Fibroblast of lung (primary cell): ENCODE data around the gene ANAPC1. TPM values are rescaled to one million over a fixed set of nuclear protein-coding genes. Genes with fewer than 3 reads are reported as not detected.

Source experiments
- DNase-seq, 2 donors: peaks; one replicate each; pipeline versions ENCODE4 v3.0.0 to v3.0.0-alpha.2; 2010; ENCODE audit warnings: low read depth in 2 of 2
- H2AFZ ChIP-seq: 2 replicates; pipeline ENCODE4 v1.5.1; 2012; ENCODE audit warnings: low read length, control low read depth, inconsistent platforms
- H3K27ac ChIP-seq: 2 replicates; pipeline ENCODE4 v1.5.1; 2011; ENCODE audit warnings: low read length, control low read depth; ENCODE audit not compliant: insufficient read depth
- H3K27me3 ChIP-seq: 2 replicates; pipeline ENCODE4 v1.5.1; 2011; ENCODE audit warnings: mild to moderate bottlenecking, low read length; ENCODE audit not compliant: control insufficient read depth, insufficient read depth
- H3K36me3 ChIP-seq: 2 replicates; pipeline ENCODE4 v1.5.1; 2011; ENCODE audit warnings: low read length; ENCODE audit not compliant: control insufficient read depth, insufficient read depth
- H3K4me1 ChIP-seq: 2 replicates; pipeline ENCODE4 v1.5.1; 2011; ENCODE audit warnings: low read length; ENCODE audit not compliant: control insufficient read depth, insufficient read depth; ENCODE audit errors: extremely low read depth
- H3K4me2 ChIP-seq: 2 replicates; pipeline ENCODE4 v1.5.1; 2011; ENCODE audit warnings: low read length, control low read depth; ENCODE audit not compliant: insufficient read depth; ENCODE audit errors: extremely low read depth
- H3K4me3 ChIP-seq, 4 experiments: fragments of 200-600 bp in 1 of 4; sonication (generic) in 1 of 4; replicated peaks in 1 of 4; 2 replicates each; pipeline ENCODE4 v1.5.1; 2011 to 2016; ENCODE audit warnings: low read length in 4 of 4, low read depth in 3 of 4, mild to moderate bottlenecking in 3 of 4, control low read depth in 2 of 4, inconsistent platforms in 1 of 4, mixed read lengths in 1 of 4; ENCODE audit not compliant: insufficient read depth in 1 of 4; ENCODE audit errors: control extremely low read depth in 1 of 4
- H3K79me2 ChIP-seq: 2 replicates; pipeline ENCODE4 v1.5.1; 2012; ENCODE audit warnings: mild to moderate bottlenecking, low read length, inconsistent platforms; ENCODE audit not compliant: control insufficient read depth, insufficient read depth
- H3K9ac ChIP-seq: 2 replicates; pipeline ENCODE4 v1.5.1; 2011; ENCODE audit warnings: mild to moderate bottlenecking, low read length, control low read depth; ENCODE audit not compliant: insufficient read depth
- H3K9me3 ChIP-seq: 2 replicates; pipeline ENCODE4 v1.5.1; 2012; ENCODE audit warnings: low read depth, low read length; ENCODE audit not compliant: control insufficient read depth, insufficient read depth
- H4K20me1 ChIP-seq: 2 replicates; pipeline ENCODE4 v1.5.1; 2011; ENCODE audit warnings: low read length; ENCODE audit not compliant: control insufficient read depth, insufficient read depth; ENCODE audit errors: extremely low read depth
- CTCF ChIP-seq, 2 donors: IDR thresholded peaks in 1 of 2; conservative IDR thresholded peaks in 1 of 2; 1 replicate in 1 of 2; 2 replicates in 1 of 2; pipeline ENCODE4 v1.5.1; 2011 to 2012; ENCODE audit warnings: low read length in 2 of 2, control low read depth in 1 of 2, inconsistent platforms in 1 of 2, low read depth in 1 of 2, mild to moderate bottlenecking in 1 of 2
- EZH2 ChIP-seq: IDR thresholded peaks from 2 replicates; pipeline ENCODE4 v1.5.1; 2012; ENCODE audit warnings: low read length, control low read depth, mild to moderate bottlenecking; ENCODE audit errors: missing control alignments
- polyA plus RNA-seq, 2 donors: library from polyadenylated mRNA; depleted of rRNA in 1 of 2; stranded (reverse) in 1 of 2; unstranded in 1 of 2; fragments of >200 nt; gene quantifications; 2 replicates each; pipeline ENCODE4 v1.2.1, GENCODE V29; 2011 to 2012; ENCODE audit warnings: missing spikeins in 1 of 2
- total RNA-seq: library from RNA; depleted of rRNA; stranded (reverse); fragments of >200 nt; gene quantifications from 2 replicates; pipeline ENCODE4 v1.2.1, GENCODE V29; 2014

The ANAPC1 gene
- total and polyA plus RNA-seq, 2 donors (not counting 1 experiment from before 2014, with no cell fraction given) = 19.6 to 46.1 TPM

GRCh38 chr2:111897924-111898702 is 14.1 kb upstream of the ANAPC1 start, which contains the start of gene MERTK:
Gene MERTK, plus strand, starts transcription at chr2:111898607. Its CDS starts 129 bp downstream, at chr2:111898736.
- Histone ChIP-seq H3K36me3 (no peaks in the 10 kb centered on the region), H3K27me3 (peaks cover 8% of the 10 kb centered on the region), H3K4me1 (peaks cover 2% of the 10 kb centered on the region), H3K4me2 (peak within 1 kb of the TSS; percentile 95), H4K20me1 (no peaks in the 10 kb centered on the region), H3K4me3 (peak within 1 kb of the TSS; percentile 47 to 72 (median 66)), H3K9me3 (no peaks in the 10 kb centered on the region), H3K9ac (no peak within 1 kb of the TSS), H3K27ac (no peak within 1 kb of the TSS), H2AFZ (peak within 1 kb of the TSS; percentile 78), H3K79me2 (no peaks in the 10 kb centered on the region)
- DNase-seq = peak; percentile 61 to 87
- TF ChIP-seq EZH2 (peak; percentile 8), CTCF (conservative IDR thresholded peaks at IDR 0.05 in 1 of 2, IDR thresholded peaks at IDR 0.05 in 1 of 2; ENCODE audit: low read depth in 1 of 2, low read length in 2 of 2) (peak; percentile 39 to 54)

- Histone ChIP-seq H3K4me2 (peak overlapping the region; percentile 95), H3K9me3 (no peaks in the 10 kb centered on the region), H3K4me1 (peaks cover 2% of the 10 kb centered on the region), H3K9ac (no peak overlapping the region), H2AFZ (peak overlapping the region; percentile 78), H3K27ac (no peak overlapping the region), H3K4me3 (peak overlapping the region; percentile 47 to 72 (median 64)), H4K20me1 (no peaks in the 10 kb centered on the region), H3K79me2 (no peaks in the 10 kb centered on the region), H3K27me3 (peaks cover 8% of the 10 kb centered on the region), H3K36me3 (no peaks in the 10 kb centered on the region)
- DNase-seq = no peak
- peak; percentile 73 for TF ChIP-seq EZH2
- no peak for TF ChIP-seq CTCF (conservative IDR thresholded peaks at IDR 0.05 in 1 of 2, IDR thresholded peaks at IDR 0.05 in 1 of 2; ENCODE audit: low read depth in 1 of 2, low read length in 2 of 2)
Measured at GRCh38 chr2:111897630-111897923, 13.6 kb upstream of the ANAPC1 start.

- TF ChIP-seq CTCF (conservative IDR thresholded peaks at IDR 0.05 in 1 of 2, IDR thresholded peaks at IDR 0.05 in 1 of 2; ENCODE audit: low read depth in 1 of 2, low read length in 2 of 2) = no peak
- no peak for TF ChIP-seq EZH2
- no peaks in the 10 kb centered on the region for H3K79me2 ChIP-seq
- no peak for DNase-seq
- H3K9me3 ChIP-seq = no peaks in the 10 kb centered on the region
- no peak overlapping the region for H3K4me3 ChIP-seq
- H3K9ac ChIP-seq = no peak overlapping the region
- no peaks in the 10 kb centered on the region for H4K20me1 ChIP-seq
- peaks cover 8% of the 10 kb centered on the region for H3K27me3 ChIP-seq
- no peak overlapping the region for H2AFZ ChIP-seq
- no peak overlapping the region for H3K27ac ChIP-seq
- H3K4me1 ChIP-seq = peaks cover 2% of the 10 kb centered on the region
- H3K4me2 ChIP-seq = no peak overlapping the region
- no peaks in the 10 kb centered on the region for H3K36me3 ChIP-seq
Measured at GRCh38 chr2:111896576-111896975, 12.6 kb upstream of the ANAPC1 start.
